ENCODE results near the gene SUDS3.
"Not testable (repeated sequence)": the region's sequence is repeated elsewhere in the genome, so short reads cannot be mapped to it uniquely, and the experiment has no call there.

Gene SUDS3, protein sequence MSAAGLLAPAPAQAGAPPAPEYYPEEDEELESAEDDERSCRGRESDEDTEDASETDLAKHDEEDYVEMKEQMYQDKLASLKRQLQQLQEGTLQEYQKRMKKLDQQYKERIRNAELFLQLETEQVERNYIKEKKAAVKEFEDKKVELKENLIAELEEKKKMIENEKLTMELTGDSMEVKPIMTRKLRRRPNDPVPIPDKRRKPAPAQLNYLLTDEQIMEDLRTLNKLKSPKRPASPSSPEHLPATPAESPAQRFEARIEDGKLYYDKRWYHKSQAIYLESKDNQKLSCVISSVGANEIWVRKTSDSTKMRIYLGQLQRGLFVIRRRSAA

GRCh38 chr12:118376089-118377020 lies at the start of gene SUDS3:
TSS of gene SUDS3 (plus strand) at chr12:118376555. CDS start at chr12:118376692, 137 bp downstream.
- DNase-seq (ENCODE audit: low read depth in 2 of 2) = peak; percentile 53

DNA sequence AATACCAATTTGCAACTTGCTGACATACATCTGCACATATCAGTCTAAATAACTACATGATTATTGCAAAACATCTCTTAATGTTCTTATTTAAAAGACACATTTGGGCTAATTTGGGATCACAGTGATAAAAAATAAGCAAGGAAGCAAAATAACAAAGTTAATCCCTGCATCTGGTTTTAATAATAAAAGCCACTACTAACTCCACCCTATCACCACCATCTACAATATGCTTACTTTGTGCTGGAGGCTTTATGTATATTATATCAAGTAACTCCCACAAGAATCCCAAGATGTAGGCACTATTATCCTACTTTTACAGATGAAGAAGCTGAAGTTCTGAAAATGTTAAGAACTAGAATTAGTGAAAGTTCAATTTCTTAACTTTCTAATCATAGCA lies 49.4 kb upstream of the SUDS3 start:
- DNase-seq (ENCODE audit: low read depth in 2 of 2) = peak; percentile 56 to 70

- DNase-seq (ENCODE audit: low read depth in 2 of 2) = no peak
These were observed 49.0 kb upstream of the SUDS3 start for GRCh38 chr12:118327391-118327790.

DNA sequence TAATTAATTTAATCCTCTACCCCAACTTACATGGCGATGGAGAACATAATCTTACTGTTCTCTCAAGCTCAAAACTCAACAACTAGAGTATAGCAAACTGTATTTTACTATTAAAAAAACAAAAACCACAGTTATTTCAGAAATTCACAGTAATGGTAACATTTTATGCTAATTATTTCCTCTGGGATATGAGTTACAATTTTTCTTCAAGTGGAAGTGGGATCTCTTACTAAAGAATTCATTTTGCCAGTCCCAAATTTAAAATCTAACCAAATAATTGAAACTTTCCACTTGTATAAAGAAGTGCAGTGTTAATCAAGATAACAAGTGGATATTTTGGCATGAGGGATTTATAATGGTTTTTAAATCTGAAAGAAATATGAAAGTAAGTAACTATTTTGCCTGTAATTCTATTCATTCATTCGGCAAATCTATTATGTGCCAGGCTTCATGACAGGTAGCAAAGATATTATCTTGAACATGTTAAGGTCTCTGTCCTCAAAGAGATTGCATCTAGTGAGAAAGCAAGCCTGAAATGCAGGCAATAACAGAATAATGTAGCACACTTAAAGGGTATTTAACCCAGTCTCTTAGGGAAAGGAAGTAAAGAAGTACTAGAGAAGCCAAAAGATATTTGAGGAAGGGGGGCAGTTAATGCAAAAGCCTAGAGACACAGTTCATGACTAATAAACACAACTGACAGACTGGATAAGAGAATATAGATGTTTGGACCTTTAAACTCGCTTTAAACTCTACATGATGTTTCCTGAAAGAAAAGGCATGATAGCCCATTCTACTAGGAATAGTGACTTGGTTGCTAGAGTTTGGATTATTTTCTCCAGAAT lies 47.6 kb upstream of the SUDS3 start:
- no peak for DNase-seq (ENCODE audit: low read depth in 2 of 2)

DNA sequence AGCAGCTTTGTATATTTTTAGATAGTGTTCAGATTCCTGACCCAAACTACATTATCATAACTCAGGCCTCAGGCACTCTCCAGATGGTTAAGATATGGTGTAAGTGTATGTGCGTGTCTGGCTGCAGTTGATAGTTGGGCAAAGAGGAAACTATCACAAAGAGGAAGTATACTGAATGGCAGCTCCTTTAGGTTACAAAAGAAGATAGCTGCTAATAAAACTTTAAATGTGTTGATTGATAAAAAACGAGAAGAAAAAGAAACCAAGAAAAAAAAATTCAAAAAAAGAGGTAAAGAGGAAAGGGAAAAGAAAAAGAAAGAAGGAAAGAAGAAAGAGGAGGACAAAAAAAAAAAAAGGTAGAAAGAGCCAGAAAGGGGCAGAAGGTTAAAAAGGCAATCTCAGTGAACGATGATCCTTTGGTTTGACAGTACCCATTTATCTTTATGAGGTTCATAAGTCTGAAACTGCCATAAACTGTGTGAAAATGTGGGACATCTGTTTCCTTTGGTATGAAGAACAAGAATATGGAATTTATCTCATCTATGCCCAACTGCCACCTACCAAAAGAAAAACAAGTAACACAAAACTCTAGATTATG lies 45.8 kb upstream of the SUDS3 start:
- peak; percentile 25 to 31 for DNase-seq (ENCODE audit: low read depth in 2 of 2)

- peak in 1 of 2 experiments; percentile 35 for DNase-seq (ENCODE audit: low read depth in 2 of 2)
These were observed 43.8 kb upstream of the SUDS3 start for GRCh38 chr12:118332511-118332910.

DNA sequence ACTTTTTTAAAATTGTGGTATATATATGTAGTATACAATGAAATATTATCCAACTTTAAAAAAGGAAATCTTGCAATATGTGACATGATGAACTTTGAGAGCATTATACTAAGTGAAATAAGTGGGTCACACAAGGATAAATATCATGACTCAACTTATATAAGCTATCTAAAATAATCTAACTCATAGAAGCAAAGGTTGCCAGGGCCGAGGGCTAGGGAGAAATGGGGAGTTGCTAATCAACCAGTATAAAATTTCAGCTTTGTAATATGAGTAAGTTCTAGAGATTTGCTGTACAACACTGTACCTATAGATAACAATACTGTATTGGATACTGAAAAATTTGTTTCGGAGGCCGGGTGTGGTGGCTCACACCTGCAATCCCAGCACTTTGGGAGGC lies 42.1 kb upstream of the SUDS3 start:
- no peak for DNase-seq (ENCODE audit: low read depth in 2 of 2)

DNA sequence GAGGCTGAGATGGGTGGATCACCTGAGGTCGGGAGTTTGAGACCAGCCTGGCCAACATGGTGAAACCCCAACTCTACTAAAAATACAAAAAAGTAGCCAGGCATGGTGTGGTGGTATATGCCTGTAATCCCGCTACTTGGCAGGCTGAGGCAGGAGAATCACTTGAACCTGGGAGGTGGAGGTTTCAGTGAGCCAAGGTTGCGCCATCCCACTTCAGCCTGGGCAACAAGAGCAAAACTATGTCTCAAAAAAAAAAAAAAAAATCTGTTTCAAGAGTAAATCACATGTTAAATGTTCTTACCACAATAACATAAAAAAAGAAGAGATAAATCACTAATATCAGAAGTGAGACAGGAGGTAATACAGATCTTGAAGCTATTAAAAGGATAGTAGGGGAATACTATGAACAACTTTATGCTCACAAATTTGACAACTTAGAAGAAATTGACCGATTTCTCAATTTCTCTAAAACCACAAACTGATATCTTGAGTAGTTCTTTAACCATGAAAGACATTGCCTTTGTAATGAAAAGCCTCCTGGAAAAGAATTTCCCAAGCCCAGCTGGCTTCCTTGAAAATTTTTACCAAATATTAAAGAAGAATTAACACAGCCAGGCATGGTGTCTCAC lies 41.3 kb upstream of the SUDS3 start:
- DNase-seq (ENCODE audit: low read depth in 2 of 2) = no peak

GRCh38 chr12:118336123-118336522 lies 40.2 kb upstream of the SUDS3 start:
- no peak for DNase-seq (ENCODE audit: low read depth in 2 of 2)

DNA sequence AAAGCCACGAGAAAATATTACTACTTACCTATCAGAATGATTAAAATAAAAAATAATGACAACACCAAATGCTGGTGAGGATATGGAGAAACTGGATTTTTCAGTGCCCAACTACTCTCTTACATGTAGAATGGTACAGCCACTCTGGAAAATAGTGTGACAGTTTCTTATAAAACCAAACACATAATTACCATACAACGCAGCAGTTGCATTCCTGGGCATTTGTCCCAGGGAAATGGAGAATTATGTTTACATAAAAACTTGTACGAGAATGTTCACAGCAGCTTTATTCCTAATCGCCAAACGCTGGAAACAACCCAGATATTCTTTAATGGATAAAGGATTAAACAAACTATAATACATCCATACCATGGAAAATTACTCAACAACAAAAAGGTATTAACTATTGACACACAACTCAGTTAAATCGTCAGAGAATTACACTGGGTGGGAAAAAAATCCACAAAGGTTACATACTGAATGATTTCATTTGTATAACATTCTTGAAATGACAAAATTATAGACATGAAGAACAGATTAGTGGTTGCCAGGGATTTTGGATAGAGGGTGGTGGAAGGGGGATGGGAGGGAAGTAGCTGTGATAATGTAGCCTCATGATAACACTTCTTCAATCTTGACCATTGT lies 39.0 kb upstream of the SUDS3 start:
- DNase-seq (ENCODE audit: low read depth in 2 of 2) = no peak

GRCh38 chr12:118342090-118342489 lies 34.3 kb upstream of the SUDS3 start:
- no peak for DNase-seq (ENCODE audit: low read depth in 2 of 2)

GRCh38 chr12:118344829-118345228 lies 31.5 kb upstream of the SUDS3 start:
- DNase-seq (ENCODE audit: low read depth in 2 of 2) = no peak

DNA sequence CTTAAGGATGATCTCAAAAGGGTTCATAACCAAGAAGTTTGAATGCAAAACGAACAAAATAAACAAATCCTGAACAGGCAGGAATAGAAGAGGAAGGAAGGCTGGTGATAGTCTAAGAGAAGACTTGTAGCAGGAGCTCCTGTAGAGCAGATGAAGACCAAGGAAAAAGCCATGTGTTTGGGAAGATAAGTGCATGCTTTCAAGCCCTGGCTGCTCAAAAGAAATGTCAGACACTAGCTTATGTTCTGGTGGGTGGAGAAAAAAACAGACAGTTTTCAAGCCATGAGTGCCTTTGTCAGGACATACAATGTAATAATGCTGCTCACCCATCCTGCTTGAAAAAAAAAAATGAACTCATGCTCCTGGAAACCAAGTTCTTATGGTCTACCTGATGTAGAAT lies 31.0 kb upstream of the SUDS3 start:
- no peak for DNase-seq (ENCODE audit: low read depth in 2 of 2)

GRCh38 chr12:118346895-118347294 lies 29.5 kb upstream of the SUDS3 start:
- no peak for DNase-seq (ENCODE audit: low read depth in 2 of 2)

GRCh38 chr12:118347916-118348315 lies 28.4 kb upstream of the SUDS3 start:
- DNase-seq (ENCODE audit: low read depth in 2 of 2) = no peak

- DNase-seq (ENCODE audit: low read depth in 2 of 2) = no peak
These were observed 25.3 kb upstream of the SUDS3 start for GRCh38 chr12:118350908-118351559.

- no peak for DNase-seq (ENCODE audit: low read depth in 2 of 2)
These were observed 22.6 kb upstream of the SUDS3 start for GRCh38 chr12:118353721-118354120.

GRCh38 chr12:118354503-118354902 lies 21.9 kb upstream of the SUDS3 start:
- DNase-seq (ENCODE audit: low read depth in 2 of 2) = not testable (repeated sequence)

DNA sequence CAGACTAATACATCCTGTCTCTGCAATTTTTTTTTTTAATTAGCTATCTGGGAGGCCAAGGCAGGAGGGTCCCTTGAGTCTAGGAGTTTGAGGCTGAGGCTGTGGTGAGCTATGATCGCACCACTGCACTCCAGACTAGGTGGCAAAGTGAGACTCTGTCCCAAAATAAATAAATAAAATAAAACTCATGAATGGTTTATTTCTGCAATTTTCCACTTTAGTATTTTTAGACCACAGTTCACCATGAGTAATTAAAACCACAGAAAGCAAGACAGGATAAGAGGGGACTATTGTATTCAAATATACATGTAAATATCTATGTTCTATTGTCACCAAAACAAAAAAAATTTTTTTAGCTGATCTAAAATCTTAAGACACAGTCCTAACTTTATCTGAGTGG lies 21.5 kb upstream of the SUDS3 start:
- DNase-seq (ENCODE audit: low read depth in 2 of 2) = no peak

DNA sequence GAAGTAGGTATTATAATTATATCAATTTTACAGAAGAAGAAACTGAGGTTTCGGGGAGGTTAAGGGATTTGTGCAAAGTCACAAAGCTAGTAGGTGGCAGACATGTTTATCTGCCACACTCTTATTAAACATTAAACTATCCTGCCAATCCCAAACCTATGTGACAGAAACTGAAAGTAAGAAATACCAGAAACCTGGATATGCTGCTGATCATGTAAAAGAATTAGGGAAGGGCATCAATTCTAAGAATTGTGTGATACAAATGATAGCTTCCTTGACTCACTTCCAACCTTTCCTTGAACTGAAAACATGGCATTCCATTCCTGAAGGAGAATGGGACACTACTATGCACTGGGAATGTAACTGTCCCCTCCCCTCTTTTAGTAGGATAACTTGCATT lies 20.5 kb upstream of the SUDS3 start:
- no peak for DNase-seq (ENCODE audit: low read depth in 2 of 2)
